NCI-H460 (cell line): Measurements from ENCODE around the gene NEGR1. TPM values are rescaled to one million over a fixed set of nuclear protein-coding genes. Genes with fewer than 3 reads are reported as not detected.

ENCODE experiments used
- DNase-seq: peaks from one replicate; pipeline ENCODE4 v3.0.0-alpha.2; 2016; ENCODE audit warnings: low read depth; ENCODE audit errors: extremely low read depth
- total RNA-seq: library from RNA; depleted of rRNA; stranded (reverse); fragments of >200 nt; shearing (Covaris generic); gene quantifications from 2 replicates; pipeline ENCODE4 v1.2.3, GENCODE V29; 2014

NEGR1 gene
- total RNA-seq, 1 experiment from 2014 or later, result 2.3 TPM

DNA sequence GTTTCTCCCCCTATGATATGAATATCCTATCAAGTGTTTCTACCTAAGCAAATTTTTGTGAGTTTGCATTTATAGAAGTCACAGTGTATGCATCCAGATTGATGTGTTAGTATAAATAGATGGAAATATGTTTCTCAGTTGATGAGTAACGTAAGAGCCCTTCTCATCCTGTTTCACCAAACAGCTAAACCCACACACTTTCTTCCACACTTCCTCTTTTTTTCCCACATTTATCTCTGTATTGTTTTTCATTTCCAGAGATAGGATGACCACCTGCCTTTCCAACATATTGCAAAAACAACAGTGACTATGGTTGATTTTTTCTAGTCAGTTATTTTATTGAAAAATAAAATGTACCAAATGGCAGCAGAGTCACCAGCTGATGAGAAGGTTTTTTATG is 490.1 kb downstream of the NEGR1 start:
- DNase-seq, result no peak

DNA sequence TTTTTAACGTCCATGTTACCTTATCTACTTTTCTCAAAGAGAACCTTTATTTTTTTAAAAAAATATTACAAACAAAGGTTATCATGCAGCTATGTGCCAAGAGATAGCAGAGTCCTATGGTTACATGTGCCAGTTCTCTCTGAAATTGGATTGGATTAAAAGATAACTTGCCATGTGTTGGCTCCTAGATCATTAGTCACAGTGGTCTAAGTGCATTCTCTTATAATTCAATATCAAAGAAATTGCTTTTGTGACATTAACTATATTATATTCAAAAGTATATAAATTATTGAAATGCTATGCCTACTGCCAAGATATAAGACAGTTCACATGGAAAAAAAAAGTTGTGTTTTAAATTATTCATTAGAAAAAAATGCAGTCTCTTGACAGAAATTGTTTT is 494.2 kb downstream of the NEGR1 start:
- no peak for DNase-seq

DNA sequence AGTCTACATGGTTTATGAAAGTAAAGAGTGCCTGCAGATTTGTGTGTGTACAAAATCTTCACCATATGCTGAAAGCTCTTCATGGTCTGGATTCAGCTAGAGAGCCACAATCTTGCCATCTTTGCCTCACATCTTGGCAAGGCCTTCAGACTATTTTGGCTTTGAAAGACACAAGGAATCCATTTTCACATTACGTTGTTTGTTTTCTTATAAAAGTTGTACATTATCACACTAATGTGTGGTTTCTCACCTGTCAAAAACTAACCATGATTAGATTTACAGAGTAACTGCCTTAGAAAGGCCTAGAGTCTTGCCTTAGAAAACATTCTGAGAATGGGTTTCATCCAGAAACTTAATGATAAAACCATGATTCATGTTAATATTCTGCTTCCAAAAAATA is 494.6 kb downstream of the NEGR1 start:
- DNase-seq, result no peak

DNA sequence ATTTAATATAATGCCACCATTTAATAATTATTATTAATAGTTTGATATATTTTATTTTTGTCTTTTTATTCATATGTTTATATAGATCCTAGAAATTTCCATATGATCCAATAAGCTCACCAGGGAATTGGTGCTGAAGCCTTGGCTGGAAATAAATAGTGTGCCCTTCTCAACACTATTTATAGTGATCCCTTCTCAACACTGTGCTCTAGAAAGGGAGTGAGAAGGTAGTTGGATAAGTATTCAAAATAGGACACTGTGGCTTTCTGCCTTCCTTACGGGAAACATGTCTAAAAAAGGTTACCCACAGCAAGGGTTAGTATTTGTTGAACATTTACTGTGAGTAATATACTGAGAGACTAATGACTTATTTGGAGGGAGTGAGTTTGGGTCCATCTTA is 496.1 kb downstream of the NEGR1 start:
- DNase-seq, result no peak

DNA sequence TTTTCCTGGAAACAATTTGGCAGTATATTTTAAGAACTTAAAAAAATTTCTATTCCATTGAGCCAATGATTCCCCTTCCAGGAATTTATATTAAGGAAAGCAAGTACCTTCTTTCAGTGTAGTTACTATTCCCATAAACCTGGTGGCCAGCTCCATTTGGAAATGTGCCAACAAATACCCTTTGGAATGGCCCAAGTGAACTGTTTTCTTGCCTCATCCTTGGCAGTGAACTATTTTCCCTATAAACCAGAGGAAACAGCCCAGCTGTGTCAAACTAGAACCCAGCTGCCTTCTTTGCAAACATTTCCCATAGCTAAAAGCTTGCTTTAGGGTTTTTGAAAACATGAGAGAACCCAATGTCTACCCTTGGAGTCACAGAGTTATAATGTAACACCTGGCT is 496.9 kb downstream of the NEGR1 start:
- DNase-seq, result no peak

DNA sequence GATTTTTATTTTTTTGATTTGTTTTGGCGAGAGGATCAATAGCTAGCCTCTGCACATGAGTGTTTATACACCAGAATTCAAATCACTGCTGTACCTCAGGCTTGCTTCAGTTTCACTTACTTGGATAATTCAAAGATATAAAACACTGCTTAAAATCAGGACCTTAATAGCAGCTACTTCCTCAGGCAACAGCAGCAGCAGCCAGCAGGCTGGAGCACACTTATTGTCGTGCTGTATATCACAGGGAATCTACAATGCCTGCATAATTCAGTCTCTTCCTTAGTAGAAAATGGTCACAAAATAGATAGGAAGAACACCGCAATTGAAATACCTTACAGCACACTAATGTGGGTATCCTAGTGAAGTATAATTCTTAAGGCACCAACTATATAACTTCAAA is 497.3 kb downstream of the NEGR1 start:
- DNase-seq, result no peak

DNA sequence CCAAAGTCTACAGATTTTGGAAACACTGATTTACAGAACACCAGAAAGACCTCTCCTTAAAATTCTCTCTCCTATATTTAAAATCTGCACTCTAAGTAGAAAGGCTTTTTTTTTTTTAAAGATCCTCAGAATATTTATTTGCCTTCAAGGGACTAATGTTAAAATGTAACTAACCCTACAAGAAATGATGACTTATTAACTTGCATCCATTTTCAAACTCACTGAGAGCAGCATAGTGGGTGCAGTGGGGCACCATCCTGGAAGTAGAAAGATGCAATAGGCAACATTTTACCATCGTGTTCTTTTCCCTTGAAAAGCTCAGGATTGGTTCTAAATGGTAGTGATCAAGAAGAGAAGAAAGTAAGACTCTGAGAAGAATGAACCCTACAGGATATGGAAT is 498.1 kb downstream of the NEGR1 start:
- no peak for DNase-seq

DNA sequence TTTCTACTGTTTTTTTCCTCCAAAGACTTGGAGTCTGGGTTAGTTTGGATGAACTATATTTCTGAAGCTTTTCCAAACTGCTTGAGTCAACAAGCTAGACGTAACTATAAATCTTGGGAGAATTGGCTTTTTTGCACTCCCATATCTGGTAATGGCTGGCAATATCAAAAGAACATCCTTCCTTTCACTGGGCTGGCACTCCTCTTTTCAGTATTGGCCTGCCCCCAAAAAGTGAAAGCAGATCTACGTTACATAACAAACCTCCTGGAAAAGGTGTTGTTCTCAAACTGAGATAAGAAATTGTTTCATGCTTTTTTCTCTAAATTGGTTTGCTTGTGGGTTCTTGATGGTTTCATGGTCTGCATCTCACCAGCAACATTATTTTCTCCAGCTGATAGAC is 499.3 kb downstream of the NEGR1 start:
- DNase-seq, result no peak

DNA sequence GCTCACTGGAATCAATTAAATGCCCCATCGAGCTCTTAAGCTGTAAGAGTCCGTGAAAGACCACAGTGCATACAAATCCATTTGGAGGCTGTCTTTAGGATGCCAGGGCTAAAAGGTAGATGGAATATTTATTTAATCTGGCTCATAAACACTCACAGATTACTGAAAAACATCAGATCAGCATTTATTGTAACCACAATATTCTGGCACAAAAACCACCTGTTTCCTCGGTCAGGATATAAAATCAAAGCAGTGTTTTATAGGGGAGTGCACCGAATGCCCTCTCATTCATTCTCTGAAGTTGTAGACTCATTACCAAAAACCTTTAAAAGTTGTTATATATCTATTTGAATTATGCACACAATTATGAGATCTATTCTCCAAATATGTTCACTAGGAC is 500.9 kb downstream of the NEGR1 start:
- DNase-seq, result no peak

DNA sequence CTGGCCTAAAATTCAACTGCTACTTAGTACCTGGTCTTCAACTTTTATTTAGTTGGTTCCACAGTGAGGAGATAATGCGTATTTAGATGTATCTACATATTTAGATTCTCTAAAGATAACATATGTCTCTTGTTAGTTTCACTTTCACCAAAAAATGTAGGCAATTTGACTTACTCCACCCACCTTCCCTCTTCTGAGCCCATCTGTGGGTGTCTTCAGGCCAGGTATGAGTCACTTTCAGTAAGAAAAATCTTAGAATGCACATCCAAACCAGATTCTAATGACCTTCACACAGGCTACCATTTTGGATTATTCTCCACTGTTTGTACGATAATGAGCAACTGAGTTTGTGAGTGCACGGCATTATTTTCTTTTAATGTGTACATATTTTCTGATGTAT is 501.7 kb downstream of the NEGR1 start:
- no peak for DNase-seq

DNA sequence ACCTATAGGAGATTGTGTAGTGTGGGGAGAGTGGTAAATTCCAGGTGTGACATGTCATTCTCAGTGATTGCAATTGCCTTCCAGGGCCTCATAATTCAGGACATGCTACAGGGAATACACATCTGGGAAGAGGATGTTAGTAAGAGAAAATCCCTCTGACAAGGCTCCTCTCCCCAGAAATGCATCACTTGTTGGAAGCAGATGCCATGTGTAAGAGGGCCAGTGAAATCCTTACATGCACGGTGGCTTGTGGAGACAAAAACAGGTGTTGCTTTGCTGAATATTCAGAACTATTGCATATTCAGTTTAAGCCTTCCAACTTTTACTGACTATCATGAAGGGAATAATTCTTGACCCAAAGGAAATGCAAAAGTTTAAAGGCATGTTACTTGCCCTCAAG is 503.4 kb downstream of the NEGR1 start:
- no peak for DNase-seq

DNA sequence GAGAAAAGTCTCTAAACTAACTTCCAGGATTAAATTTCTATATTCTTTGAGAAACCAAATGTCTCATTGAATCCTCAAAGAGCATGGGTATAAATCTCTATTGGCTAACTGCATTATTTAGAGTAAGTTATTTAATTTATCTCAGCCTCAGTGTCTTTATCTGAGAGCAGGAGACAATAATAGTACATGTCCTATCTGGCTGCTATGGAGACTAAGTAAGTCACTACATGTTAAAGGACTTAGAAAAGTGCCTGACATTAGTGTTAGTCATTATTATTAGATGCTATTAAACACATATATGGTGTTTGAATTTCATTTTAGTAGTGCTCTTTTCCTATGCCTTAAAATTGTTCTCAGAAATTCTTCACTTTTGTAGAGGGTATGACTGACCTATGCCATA is 505.2 kb downstream of the NEGR1 start:
- DNase-seq, result no peak

DNA sequence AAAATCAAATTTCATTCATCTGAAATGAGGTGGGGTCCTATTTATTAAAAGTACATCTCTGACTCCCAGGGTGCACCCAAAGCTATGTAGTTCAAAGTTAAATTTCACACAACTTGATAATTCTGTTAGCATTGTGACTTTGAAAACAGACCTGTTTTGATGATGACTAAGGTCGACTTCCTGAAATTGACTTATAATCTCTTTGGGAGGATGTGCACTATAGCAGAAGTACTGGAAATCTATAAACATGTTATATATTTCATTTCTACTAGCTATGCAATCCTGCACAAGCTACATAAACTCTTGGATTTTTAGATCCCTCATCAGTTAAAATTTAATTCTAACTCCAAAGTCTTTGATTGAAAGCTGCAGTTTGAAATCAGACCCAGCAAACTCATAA is 507.6 kb downstream of the NEGR1 start:
- DNase-seq, result no peak

DNA sequence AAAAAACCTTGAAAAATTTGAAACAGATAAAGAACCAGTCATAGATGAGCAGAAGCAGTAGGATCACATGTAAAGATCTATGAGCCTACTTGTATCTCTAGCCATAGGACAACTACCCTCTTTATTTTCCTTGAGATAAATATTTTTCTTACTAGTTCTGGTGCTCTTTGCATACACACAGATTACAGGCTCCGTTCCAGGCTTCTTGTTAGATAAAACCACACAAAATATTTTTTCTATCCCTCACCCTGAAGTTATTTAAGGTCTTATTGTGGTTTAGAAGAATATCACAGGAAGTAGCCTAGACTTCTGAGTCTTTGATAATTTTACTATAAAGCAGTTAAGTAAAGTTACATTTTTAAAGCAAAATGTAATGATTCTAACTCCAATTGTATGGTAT is 512.2 kb downstream of the NEGR1 start:
- DNase-seq, result no peak

DNA sequence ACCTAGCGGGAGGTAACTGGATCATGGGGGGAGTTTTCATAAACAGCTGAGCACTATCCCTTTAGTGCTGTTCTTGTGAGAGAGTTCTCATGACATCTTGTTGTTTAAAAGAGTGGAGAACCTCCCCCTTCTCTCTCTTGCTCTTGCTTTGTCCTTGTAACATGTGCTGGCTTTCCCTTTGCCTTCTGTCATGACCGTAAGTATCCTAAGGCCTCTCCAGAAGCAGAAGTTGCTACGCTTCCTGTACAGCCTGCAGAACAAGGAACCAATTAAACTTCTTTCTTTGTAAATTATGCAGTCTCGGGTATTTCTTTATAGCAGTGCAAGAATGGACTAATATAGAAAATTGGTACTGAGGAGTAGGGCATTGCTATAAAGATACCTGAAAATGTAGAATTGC is 515.6 kb downstream of the NEGR1 start:
- DNase-seq, result no peak

DNA sequence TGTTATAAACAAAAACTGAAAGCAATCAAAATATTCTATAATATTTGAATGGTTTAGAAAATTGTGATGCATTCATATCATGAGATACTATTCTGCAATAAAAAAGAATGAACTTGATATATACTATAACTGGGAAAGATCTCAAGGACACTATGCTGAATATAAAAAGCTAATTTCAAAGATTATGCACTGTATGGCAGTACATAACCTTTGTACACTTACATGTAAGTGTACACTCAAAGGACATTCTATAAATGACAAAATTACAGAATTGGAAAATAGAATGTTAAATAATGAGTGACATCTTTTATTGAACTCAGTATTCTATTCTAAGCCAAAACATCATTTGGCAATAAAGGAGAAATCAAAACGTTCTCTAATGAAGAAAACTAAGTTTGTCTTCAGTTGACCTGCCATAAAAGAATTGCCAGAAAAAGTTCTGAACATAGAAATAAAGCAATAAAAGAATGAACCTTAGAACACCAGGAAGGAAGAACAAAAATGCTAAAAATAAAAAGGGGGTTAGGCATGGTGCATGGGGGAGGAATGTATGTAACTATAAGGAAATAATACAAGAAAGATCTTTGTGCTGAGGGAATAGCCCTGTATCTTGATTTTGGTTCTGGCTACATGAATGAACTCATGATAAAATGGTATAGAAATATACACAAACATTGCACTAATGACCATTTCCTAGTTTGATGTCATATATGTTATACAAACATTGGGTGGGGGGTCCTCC is 519.7 kb downstream of the NEGR1 start:
- DNase-seq, result no peak

DNA sequence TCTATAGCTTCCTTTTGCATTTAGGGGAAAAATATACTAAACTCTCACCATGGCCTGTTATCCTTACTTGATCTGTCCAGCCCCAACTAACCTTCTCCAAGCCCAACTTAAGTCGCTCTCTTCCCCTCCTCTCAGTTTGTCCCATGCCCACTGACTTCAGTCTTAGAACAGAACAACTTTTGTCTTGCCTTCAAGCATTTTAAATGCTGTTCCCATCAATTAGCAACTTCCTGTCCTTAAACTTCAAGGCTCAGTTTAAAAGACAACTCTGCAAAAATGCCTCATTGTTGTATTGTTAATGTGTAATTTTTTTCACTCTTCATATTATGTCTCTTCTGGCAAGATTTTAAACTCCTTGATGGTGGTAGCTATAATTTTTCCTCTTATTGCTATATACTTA is 526.9 kb downstream of the NEGR1 start:
- DNase-seq, result no peak

DNA sequence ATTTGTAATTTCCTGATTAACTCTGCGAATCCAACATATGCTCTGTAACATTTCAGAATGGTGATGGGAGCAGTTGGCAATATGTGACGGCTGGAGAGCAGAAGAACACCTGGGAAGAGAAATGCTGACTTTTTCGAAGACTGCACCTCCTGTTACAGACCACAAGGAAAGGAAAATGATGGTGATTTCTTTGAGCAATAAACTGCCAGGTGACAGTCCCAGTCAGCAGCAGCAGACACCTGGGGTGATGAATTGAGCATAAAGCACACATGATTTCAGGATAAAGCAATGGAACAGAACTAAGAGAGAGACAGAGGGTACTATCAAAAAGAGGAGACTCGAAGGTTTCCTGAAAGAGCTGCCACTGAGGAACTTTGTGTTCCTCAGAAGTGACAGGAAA is 528.6 kb downstream of the NEGR1 start:
- DNase-seq, result no peak

DNA sequence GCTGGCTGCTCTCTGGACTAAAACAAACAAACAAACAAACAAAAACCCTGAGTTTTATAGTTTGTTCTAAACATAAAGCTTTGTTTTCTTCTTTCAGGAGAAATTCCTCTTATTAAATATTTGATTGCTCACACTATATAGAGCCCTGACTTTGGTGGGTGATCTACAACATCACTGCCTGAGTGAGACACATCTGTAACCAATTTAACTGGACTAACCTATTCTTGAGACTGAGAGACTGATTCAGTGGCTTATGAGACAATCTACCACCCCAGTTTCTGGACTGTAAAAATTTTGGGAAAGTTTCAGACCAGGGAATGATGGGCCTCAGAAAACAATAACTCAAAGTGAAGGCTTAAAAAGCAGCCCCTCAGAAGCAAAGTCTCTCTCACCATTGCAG is 537.0 kb downstream of the NEGR1 start:
- DNase-seq, result no peak

DNA sequence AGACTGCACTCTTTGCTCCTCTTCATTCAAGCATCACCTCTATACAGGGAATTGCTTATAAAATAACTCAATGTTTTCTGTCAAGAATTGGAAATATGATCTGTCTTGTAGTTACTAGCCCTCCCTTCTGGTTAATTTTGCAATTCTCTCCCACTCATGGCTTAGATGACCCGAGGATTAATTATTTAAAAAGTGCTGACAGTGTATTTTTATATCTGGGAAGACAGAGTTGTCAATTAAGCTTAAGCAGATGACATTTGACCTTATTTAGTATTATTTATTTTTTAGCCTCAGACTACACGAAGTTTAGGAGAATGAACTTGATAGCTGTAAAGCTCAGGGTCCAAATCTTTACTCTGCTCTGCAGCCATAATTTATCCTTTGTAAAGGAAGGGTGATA is 538.5 kb downstream of the NEGR1 start:
- DNase-seq, result no peak

DNA sequence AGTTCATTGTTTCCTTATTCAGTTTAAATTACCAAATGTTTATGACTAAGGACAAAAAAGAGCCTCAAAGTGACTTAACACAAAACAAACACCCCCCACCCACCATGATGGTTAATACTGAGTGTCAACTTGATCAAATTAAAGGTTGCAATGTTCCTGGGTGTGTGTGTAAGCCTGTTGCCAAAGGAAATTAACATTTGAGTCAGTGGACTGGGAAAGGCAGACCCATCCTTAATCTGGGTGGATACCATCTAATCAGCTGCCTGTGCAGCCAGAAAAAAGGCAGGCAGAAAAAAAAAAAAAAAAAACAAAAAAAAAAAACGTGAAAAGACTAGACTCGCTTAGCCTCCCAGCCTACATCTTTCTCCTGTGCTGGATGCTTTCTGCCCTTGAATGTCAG is 543.4 kb downstream of the NEGR1 start:
- DNase-seq, result no peak

DNA sequence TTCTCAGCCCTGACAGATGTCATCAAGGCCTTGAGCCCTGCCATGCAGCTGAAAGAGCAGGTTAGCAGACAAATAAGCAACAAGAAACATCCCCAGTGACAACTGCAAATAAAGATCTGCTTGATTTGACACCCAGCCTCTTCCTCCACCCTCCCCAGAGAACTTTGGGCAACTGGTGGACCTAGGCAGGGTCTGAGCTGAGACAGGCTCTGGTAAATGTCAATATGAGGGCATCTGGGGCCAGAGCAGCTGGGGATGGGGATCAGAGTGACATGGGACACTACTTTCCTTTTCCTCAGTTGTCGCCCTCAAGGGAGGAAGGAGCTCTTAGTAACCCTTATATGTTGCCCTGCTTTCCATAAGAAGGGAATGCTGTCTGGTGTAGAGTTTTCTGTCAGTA is 544.1 kb downstream of the NEGR1 start:
- no peak for DNase-seq

DNA sequence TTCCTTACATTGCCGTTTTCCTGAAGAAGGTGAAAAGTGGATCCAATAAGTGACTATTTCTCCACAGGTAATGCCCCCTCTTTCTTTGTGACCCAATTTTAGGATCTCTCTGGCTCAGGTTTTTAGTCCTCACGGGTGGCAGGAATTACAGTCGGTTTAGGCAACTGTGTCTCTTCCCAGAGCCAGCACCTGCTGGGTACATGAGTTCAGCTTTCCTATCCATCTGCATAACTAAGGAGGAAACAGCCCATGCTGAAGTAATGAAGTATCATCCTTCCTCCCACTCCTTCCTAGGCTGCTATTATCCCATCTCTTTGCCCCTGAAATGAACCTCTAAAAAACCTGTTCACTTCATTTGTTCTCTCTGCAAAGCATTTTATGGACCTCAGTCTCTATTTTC is 544.6 kb downstream of the NEGR1 start:
- no peak for DNase-seq
